ENCODE data around the gene C11orf21.

Gene C11orf21

DNA sequence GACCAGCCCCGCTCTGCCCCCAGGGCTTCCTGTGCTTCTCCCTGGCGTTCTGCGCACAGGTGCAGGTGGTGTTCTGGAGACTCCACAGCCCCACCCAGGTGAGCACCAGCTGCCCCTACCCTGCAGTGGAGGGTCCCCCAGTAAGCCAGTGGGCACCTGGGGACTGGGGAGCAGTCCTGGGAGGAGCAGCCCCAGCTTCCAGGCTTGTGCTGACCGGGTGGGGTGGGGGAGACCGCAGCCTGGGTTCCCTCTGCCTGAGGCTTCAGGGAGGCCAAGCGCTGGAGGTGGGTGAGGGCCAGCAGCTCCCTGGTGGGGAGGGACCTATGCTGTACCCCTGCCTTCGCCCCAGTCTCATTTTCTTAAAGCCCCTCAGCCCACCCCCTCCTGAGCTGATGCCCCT is 7.0 kb upstream of the C11orf21 start:
- no peak for DNase-seq (ENCODE audit: low read depth)

GRCh38 chr11:2307501-2308331 is 6.0 kb upstream of the C11orf21 start:
- DNase-seq (ENCODE audit: low read depth) = no peak

- DNase-seq (ENCODE audit: low read depth) = no peak
These were observed 5.3 kb upstream of the C11orf21 start for GRCh38 chr11:2306877-2307500.

DNA sequence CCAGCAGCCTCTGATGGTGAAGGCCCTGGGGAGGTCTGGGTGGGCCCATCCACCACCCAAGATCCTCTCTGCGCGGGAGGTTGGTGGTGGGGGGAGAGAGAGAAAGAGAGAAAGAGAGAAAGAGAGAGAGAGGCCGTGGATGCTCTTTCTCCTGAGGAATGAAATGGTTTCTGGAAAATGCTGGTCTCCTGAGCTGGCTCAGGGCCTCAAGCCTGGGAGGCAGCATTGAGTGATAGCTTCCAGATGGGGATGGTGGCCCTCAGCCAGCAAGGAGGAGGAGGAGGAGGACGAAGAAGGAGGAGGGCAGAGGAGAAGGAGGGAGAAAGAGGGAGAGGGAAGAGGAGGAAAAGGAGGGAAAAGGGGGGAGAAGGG is 4.7 kb upstream of the C11orf21 start:
- no peak for DNase-seq (ENCODE audit: low read depth)

- no peak for DNase-seq (ENCODE audit: low read depth)
These were observed 4.2 kb upstream of the C11orf21 start for GRCh38 chr11:2305788-2306451.

DNA sequence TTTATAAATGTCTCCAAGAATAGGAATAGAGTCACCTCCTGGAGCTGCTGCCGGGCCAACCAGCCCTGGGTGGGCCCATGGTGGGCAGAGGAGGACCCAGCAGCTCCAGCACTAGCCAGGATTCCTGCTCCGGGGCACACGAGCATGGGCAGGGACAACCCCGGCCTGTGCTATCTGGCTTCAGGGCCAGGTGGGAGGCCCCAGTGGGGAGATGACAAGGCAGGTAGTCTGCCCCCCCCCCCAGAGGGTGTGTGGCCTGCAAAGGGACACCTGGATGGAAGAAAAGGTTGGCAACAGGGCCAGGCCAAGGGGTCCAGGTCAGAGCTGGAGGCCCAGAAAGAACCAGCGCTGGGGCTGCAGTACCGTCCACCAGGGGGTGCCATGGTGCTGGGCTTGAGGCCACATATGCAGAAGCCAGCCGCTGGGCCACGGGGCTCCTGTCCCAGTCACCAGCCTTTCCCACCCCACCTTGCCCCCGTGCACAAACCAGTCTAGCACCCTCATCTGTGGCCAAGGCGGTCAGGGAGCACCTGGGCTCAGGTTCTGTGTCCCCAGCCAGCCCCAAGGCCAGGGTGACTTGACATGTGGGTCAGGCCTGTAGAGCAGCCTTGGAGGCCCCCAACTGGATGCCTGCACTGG is 3.5 kb upstream of the C11orf21 start:
- peak; percentile 70 for DNase-seq (ENCODE audit: low read depth)

DNA sequence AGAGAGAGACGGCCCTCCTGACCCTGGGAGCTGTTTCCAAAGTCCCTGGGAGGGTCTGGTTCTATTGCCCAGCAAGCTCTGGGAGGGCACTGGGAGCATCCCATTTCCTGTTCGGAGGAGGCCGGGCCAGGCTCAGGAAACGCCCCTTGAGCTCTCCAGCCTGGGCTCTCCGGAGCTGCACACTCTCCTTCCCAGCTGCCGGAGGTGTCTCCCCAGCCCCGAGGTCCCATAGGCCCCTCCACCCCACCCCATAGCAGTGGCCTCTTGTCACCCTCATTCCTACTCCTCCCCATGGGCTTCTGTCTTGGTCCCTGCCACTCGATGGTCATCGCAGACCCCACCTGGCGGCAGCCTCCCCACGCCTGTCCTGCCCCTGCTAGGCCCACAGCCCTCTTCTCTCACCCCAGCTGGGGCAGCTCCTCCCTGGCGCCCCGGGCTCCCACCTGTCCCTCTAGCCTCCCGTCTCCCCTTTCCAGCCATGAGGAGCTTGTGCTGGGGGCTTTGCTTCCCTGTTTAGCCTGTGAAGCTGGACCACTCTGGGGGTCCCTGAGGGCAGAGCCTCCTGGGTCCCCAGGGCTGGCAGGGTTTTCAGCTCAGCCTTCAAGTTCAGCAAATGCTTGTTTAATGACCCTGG is 2.9 kb upstream of the C11orf21 start:
- DNase-seq (ENCODE audit: low read depth) = no peak

GRCh38 chr11:2303627-2304505 is 2.1 kb upstream of the C11orf21 start:
- DNase-seq (ENCODE audit: low read depth) = no peak

GRCh38 chr11:2302896-2303626 is 1.3 kb upstream of the C11orf21 start:
- no peak for DNase-seq (ENCODE audit: low read depth)

DNA sequence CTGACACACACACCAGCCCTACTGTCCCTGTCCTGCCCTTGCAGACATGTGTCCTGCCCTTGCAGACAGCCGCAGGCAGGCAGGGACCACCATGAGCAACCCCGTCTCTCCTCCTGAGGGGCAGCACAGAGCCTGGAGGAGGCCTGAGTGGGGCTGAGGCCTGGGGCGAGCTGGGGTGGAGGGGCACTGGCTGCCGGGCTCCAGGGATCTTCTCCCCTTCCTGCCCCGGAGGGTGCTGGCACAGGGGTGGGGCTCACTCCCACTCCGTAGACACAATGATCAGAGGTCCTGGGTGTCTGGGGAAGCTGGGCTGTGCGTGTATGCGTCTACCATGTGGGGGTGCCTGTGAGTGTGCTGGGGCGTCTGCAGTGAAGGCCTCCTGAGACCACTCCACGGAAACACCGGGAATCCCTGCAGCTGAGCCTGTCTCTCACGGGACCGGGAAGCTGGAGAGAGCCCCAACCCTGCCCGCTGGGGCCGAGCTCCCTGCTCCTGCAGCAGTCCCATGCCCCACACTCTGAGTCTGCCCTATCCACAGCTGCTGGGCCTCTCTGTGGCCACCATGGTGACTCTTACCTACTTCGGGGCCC is 683 bp upstream of the C11orf21 start:
- no peak for DNase-seq (ENCODE audit: low read depth)

DNA sequence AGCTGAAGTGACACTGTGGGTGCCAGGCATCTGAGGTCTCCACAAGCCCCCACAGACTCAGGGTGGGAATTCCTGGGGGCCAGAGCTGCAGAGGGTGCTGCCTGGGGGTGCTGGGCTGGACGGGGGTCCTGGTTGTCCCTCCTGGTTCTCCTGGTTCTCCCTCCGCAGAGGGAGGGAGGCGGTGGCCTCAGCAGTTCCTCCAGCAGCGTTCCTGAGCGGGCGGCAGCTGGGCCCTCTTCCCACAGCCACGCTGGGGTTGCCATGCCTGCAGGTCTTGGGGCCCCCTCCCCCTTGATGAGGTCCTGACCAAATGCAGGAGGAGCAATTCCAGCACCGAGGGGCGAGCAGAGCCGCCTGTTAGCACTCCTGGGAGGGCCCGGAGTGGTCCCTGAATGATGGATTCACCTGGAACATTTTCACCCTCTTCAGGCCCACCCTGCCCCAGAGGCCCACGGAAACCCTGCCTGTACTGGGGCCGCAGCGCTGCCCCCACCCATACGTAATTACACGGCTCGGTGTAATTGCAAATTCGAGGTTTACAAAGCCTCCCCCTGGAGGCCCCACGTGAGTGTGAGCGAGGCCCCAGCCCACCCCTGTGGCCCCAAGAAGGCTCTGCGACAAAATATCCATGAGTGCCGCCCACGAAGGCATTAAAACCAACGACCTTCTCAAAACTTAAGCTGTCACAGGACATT is 635 bp downstream of the C11orf21 start:
- DNase-seq (ENCODE audit: low read depth) = no peak

GRCh38 chr11:2300290-2300935 is 1.3 kb downstream of the C11orf21 start:
- DNase-seq (ENCODE audit: low read depth) = no peak

- DNase-seq (ENCODE audit: low read depth) = no peak
These were observed 1.9 kb downstream of the C11orf21 start for GRCh38 chr11:2299773-2300172.

- DNase-seq (ENCODE audit: low read depth) = no peak
These were observed 2.6 kb downstream of the C11orf21 start for GRCh38 chr11:2298795-2299761.

GRCh38 chr11:2298131-2298794 is 3.5 kb downstream of the C11orf21 start:
- no peak for DNase-seq (ENCODE audit: low read depth)

GRCh38 chr11:2297623-2298030 is 4.1 kb downstream of the C11orf21 start:
- DNase-seq (ENCODE audit: low read depth) = no peak

All from activated T-cell treated with anti-CD3 and anti-CD28 coated beads for 24 hours (primary cell).